ENCODE results near the gene CELF1. TPM values are rescaled to one million over a fixed set of nuclear protein-coding genes. Genes with fewer than 3 reads are reported as not detected.
A peak's percentile ranks its signal among the peaks of the same experiment; 100 is the strongest.

CELF1 gene
- total RNA-seq, 1 donor from 2014 or later, result 97.5 TPM

- Histone ChIP-seq H3K4me1 (no peaks in the 10 kb centered on the region), H3K9me3 (no peaks in the 10 kb centered on the region), H3K27me3 (no peaks in the 10 kb centered on the region), H3K27ac (no peak overlapping the region), H3K4me3 (no peak overlapping the region), H3K36me3 (no peaks in the 10 kb centered on the region)
- intact Hi-C loops (cut with DNase I), result no loop called here
- no peak for TF ChIP-seq CTCF (IDR thresholded peaks at IDR 0.05)
- DNase-seq, result no peak
- no peak for ATAC-seq
Observed at GRCh38 chr11:47446833-47447232, 106.1 kb downstream of the CELF1 start.

- ATAC-seq (no peak), DNase-seq (no peak)
- intact Hi-C loops (cut with DNase I), result no loop called here
- H3K9me3 ChIP-seq, result no peaks in the 10 kb centered on the region
- no peaks in the 10 kb centered on the region for H3K4me1 ChIP-seq
- H3K27me3 ChIP-seq, result no peaks in the 10 kb centered on the region
- H3K36me3 ChIP-seq, result no peaks in the 10 kb centered on the region
- TF ChIP-seq CTCF (IDR thresholded peaks at IDR 0.05), result no peak
- H3K4me3 ChIP-seq, result no peak overlapping the region
- no peak overlapping the region for H3K27ac ChIP-seq
Observed at GRCh38 chr11:47445840-47446239, 107.1 kb downstream of the CELF1 start.

- DNase-seq (no peak), ATAC-seq (no peak)
- Histone ChIP-seq H3K36me3 (no peaks in the 10 kb centered on the region), H3K4me1 (no peaks in the 10 kb centered on the region), H3K27me3 (no peaks in the 10 kb centered on the region), H3K4me3 (no peak overlapping the region), H3K9me3 (no peaks in the 10 kb centered on the region), H3K27ac (no peak overlapping the region)
- TF ChIP-seq CTCF (IDR thresholded peaks at IDR 0.05), result no peak
- intact Hi-C loops (cut with DNase I), result no loop called here
Observed at GRCh38 chr11:47443817-47444216, 109.1 kb downstream of the CELF1 start.

GRCh38 chr11:47443028-47443700, 109.8 kb downstream of the CELF1 start:
- Histone ChIP-seq H3K4me1 (no peaks in the 10 kb centered on the region), H3K4me3 (no peak overlapping the region), H3K27me3 (no peaks in the 10 kb centered on the region), H3K27ac (no peak overlapping the region), H3K36me3 (no peaks in the 10 kb centered on the region), H3K9me3 (no peaks in the 10 kb centered on the region)
- DNase-seq, result no peak
- ATAC-seq, result no peak
- intact Hi-C loops (cut with DNase I), result no loop called here
- no peak for TF ChIP-seq CTCF (IDR thresholded peaks at IDR 0.05)

GRCh38 chr11:47442514-47442913, 110.4 kb downstream of the CELF1 start:
- intact Hi-C loops (cut with DNase I), result no loop called here
- TF ChIP-seq CTCF (IDR thresholded peaks at IDR 0.05), result no peak
- ATAC-seq (peak; percentile 19), DNase-seq (no peak)
- no peaks in the 10 kb centered on the region for H3K36me3 ChIP-seq
- H3K27me3 ChIP-seq, result no peaks in the 10 kb centered on the region
- H3K9me3 ChIP-seq, result no peaks in the 10 kb centered on the region
- H3K4me1 ChIP-seq, result no peaks in the 10 kb centered on the region
- H3K4me3 ChIP-seq, result no peak overlapping the region
- no peak overlapping the region for H3K27ac ChIP-seq

GRCh38 chr11:47441421-47441820, 111.5 kb downstream of the CELF1 start:
- Histone ChIP-seq H3K4me1 (no peaks in the 10 kb centered on the region), H3K9me3 (no peaks in the 10 kb centered on the region), H3K27me3 (no peaks in the 10 kb centered on the region), H3K4me3 (no peak overlapping the region), H3K36me3 (no peaks in the 10 kb centered on the region), H3K27ac (no peak overlapping the region)
- TF ChIP-seq CTCF (IDR thresholded peaks at IDR 0.05), result no peak
- DNase-seq, result no peak
- ATAC-seq, result no peak
- intact Hi-C loops (cut with DNase I), result no loop called here

Data from upper lobe of right lung (tissue), 1 donor.